Smooth muscle cell (in vitro differentiated cells): Measurements from ENCODE around the gene RAB3GAP1. TPM values are rescaled to one million over a fixed set of nuclear protein-coding genes. Genes with fewer than 3 reads are reported as not detected.
A peak's percentile ranks its signal among the peaks of the same experiment; 100 is the strongest.

Experiments
- DNase-seq: peaks from one replicate; lab custom pipeline; 2025; ENCODE audit not compliant: unreplicated experiment; lab: John Stamatoyannopoulos, UW
- H2AFZ ChIP-seq: fragments of 200-600 bp; sonication (generic); 2 replicates; pipeline ENCODE4 v1.6.0; 2016; ENCODE audit warnings: antibody characterized with exemption, low read depth, mild to moderate bottlenecking
- H3F3A ChIP-seq: fragments of 200-600 bp; sonication (generic); 2 replicates; pipeline ENCODE4 v1.6.0; 2017; ENCODE audit warnings: antibody characterized with exemption, low read depth
- H3K27ac ChIP-seq: fragments of 200-600 bp; sonication (generic); 2 replicates; pipeline ENCODE4 v1.5.1; 2016; ENCODE audit warnings: low read depth, mild to moderate bottlenecking
- H3K27me3 ChIP-seq: fragments of 200-600 bp; sonication (generic); 2 replicates; pipeline ENCODE4 v1.6.1; 2016; ENCODE audit warnings: low read depth, mild to moderate bottlenecking
- H3K36me3 ChIP-seq: fragments of 200-600 bp; sonication (generic); 2 replicates; pipeline ENCODE4 v1.5.1; 2016; ENCODE audit warnings: low read depth
- H3K4me1 ChIP-seq: fragments of 200-600 bp; sonication (generic); 2 replicates; pipeline ENCODE4 v1.5.1; 2016; ENCODE audit warnings: low read depth
- H3K4me2 ChIP-seq: fragments of 200-600 bp; sonication (generic); 2 replicates; pipeline ENCODE4 v1.6.0; 2016; ENCODE audit warnings: mild to moderate bottlenecking
- H3K4me3 ChIP-seq: fragments of 200-600 bp; sonication (generic); 2 replicates; pipeline ENCODE4 v1.5.1; 2016; ENCODE audit warnings: mild to moderate bottlenecking
- H3K79me2 ChIP-seq: fragments of 200-600 bp; sonication (generic); 2 replicates; pipeline ENCODE4 v1.6.0; 2016; ENCODE audit warnings: low read depth, mild to moderate bottlenecking
- H3K9ac ChIP-seq: fragments of 200-600 bp; sonication (generic); 2 replicates; pipeline ENCODE4 v1.6.0; 2016; ENCODE audit warnings: low read depth
- H3K9me3 ChIP-seq: fragments of 200-600 bp; sonication (generic); replicated peaks from 2 replicates; pipeline ENCODE4 v1.5.1; 2016; ENCODE audit warnings: low read depth
- H4K20me1 ChIP-seq: fragments of 200-600 bp; sonication (generic); 2 replicates; pipeline ENCODE4 v1.6.0; 2016; ENCODE audit warnings: low read depth
- WGBS: methylation state at CpG from one replicate; pipeline ENCODE4 v1.1.7; 2016; ENCODE audit warnings: low lambda C conversion rate; 5-methylcytosine and 5-hydroxymethylcytosine counted together
- polyA plus RNA-seq: library from polyadenylated mRNA; unstranded; fragments of >200 nt; fragmentation: Nextera tagmentation; extraction: Ambion mirVana; gene quantifications from 2 replicates; pipeline ENCODE4 v1.2.1, GENCODE V29; 2016
- small RNA-seq: library from RNA; depleted of rRNA; stranded (forward); fragments of <200 nt; gene quantifications from one replicate; pipeline ENCODE3, GENCODE V24; 2014
- total RNA-seq: library from RNA; depleted of rRNA; stranded (reverse); fragments of >200 nt; gene quantifications from 2 replicates; pipeline ENCODE4 v1.2.3, GENCODE V29; 2014
- TF ChIP-seq, protein P1 (sequence below): fragments of 200-600 bp; sonication (generic); IDR thresholded peaks from 2 replicates; pipeline ENCODE4 v1.5.1; 2017; ENCODE audit warnings: borderline replicate concordance, mild to moderate bottlenecking, antibody characterized with exemption; ENCODE audit not compliant: insufficient read depth, poor library complexity, severe bottlenecking

The RAB3GAP1 gene
- total and polyA plus RNA-seq, 2 experiments from 2014 or later = 14.6 to 39.8 TPM

DNA sequence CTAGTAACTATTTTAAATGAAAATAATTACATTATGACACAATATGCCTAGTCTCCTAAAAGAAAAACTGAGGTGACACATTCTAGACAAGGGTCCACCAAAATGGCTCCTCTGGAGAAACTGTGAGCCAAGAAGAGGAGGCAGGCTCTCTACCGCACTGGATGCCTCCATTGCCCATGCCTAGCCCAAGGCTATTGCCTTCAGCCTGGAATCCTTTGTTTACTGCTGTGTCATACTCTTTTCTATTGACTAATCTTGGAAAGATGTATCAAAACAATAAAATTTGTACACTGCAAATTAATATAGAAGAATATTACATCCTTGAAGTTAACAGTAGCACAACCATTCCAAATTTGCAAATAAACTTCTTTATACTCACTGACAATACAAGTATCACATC, 167.1 kb downstream of the RAB3GAP1 start:
- TF ChIP-seq, protein P1, sequence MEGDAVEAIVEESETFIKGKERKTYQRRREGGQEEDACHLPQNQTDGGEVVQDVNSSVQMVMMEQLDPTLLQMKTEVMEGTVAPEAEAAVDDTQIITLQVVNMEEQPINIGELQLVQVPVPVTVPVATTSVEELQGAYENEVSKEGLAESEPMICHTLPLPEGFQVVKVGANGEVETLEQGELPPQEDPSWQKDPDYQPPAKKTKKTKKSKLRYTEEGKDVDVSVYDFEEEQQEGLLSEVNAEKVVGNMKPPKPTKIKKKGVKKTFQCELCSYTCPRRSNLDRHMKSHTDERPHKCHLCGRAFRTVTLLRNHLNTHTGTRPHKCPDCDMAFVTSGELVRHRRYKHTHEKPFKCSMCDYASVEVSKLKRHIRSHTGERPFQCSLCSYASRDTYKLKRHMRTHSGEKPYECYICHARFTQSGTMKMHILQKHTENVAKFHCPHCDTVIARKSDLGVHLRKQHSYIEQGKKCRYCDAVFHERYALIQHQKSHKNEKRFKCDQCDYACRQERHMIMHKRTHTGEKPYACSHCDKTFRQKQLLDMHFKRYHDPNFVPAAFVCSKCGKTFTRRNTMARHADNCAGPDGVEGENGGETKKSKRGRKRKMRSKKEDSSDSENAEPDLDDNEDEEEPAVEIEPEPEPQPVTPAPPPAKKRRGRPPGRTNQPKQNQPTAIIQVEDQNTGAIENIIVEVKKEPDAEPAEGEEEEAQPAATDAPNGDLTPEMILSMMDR = no peak
- Histone ChIP-seq H3K9me3 (no peaks in the 10 kb centered on the region), H3K4me1 (no peaks in the 10 kb centered on the region), H3K27me3 (no peaks in the 10 kb centered on the region), H3K79me2 (no peaks in the 10 kb centered on the region), H4K20me1 (no peaks in the 10 kb centered on the region), H3K36me3 (no peaks in the 10 kb centered on the region), H2AFZ (no peak overlapping the region), H3F3A (no peaks in the 10 kb centered on the region), H3K9ac (no peak overlapping the region), H3K4me2 (no peak overlapping the region), H3K27ac (no peak overlapping the region), H3K4me3 (no peak overlapping the region)
- WGBS = 97% methylated on average over 1 of the region's 1 CpG
- no peak for DNase-seq

Small RNAs within 50 kb of the gene (small RNA-seq; reads per million reads assigned to genes)
- 0.82 reads per million, percentile 26 among the genes with 10 or more reads in this experiment for gene SNORA40B

Other genes starting within 250 kb of the RAB3GAP1 start
- not detected in 2 replicates for gene ACMSD, start 213.7 kb upstream of the RAB3GAP1 start, total RNA-seq
- gene ACMSD, start 213.7 kb upstream of the RAB3GAP1 start, polyA plus RNA-seq = not detected in 2 replicates
- 45.8 and 74.2 TPM in 2 replicates for gene CCNT2, start 133.5 kb upstream of the RAB3GAP1 start, total RNA-seq
- gene CCNT2, start 133.5 kb upstream of the RAB3GAP1 start, polyA plus RNA-seq = 16.1 and 20.0 TPM in 2 replicates
- gene MAP3K19, start 4.8 kb upstream of the RAB3GAP1 start, total RNA-seq = not detected in 2 replicates
- gene MAP3K19, start 4.8 kb upstream of the RAB3GAP1 start, polyA plus RNA-seq = 0.14 TPM in 1 of 2 replicates, not detected in the other